Kidney epithelial cell (primary cell): Measurements from ENCODE around the gene RYR3. TPM values are rescaled to one million over a fixed set of nuclear protein-coding genes. Genes with fewer than 3 reads are reported as not detected.

ENCODE experiments used
- DNase-seq: peaks from one replicate; pipeline ENCODE4 v3.0.0-alpha.2; 2010; ENCODE audit warnings: low read depth
- H3K27me3 ChIP-seq: 2 replicates; pipeline ENCODE4 v1.6.0; 2011; ENCODE audit warnings: low read length; ENCODE audit not compliant: control insufficient read depth, insufficient read depth
- H3K36me3 ChIP-seq: 2 replicates; pipeline ENCODE4 v1.5.1; 2011; ENCODE audit warnings: low read length; ENCODE audit not compliant: control insufficient read depth, insufficient read depth
- H3K4me3 ChIP-seq: 2 replicates; pipeline ENCODE4 v1.5.1; 2011; ENCODE audit warnings: low read depth, mild to moderate bottlenecking, control low read depth, low read length
- total RNA-seq: library from RNA; depleted of rRNA; stranded (reverse); fragments of >200 nt; gene quantifications from 2 replicates; pipeline ENCODE4 v1.2.3, GENCODE V29; 2015
- TF ChIP-seq, protein P1 (sequence below): IDR thresholded peaks from 2 replicates; pipeline ENCODE4 v1.5.1; 2011; ENCODE audit warnings: mild to moderate bottlenecking, moderate library complexity, low read length, control low read depth, inconsistent platforms; ENCODE audit not compliant: insufficient read depth, poor library complexity, severe bottlenecking

Gene RYR3
- total RNA-seq, 1 donor from 2014 or later, result 0.50 TPM

DNA sequence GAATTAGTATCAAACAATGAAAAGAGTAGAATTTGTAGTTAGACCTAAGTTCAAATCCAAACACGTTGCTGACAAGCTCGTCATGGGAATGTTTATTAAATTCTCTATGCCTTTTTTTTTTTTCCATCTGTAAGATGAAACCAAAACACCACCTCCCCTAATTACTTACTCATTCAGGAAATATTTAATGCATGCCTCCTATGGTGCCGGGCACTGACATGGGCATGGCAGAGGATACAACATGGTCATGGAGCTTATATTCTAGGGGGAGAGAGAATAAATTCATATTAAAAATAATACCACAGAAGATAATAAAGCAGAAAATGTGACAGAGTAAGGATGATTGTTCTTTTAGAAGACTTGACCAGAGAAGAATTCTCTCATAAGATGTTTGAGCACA lies 215.8 kb downstream of the RYR3 start:
- H3K4me3 ChIP-seq, result no peak overlapping the region
- TF ChIP-seq, protein P1, sequence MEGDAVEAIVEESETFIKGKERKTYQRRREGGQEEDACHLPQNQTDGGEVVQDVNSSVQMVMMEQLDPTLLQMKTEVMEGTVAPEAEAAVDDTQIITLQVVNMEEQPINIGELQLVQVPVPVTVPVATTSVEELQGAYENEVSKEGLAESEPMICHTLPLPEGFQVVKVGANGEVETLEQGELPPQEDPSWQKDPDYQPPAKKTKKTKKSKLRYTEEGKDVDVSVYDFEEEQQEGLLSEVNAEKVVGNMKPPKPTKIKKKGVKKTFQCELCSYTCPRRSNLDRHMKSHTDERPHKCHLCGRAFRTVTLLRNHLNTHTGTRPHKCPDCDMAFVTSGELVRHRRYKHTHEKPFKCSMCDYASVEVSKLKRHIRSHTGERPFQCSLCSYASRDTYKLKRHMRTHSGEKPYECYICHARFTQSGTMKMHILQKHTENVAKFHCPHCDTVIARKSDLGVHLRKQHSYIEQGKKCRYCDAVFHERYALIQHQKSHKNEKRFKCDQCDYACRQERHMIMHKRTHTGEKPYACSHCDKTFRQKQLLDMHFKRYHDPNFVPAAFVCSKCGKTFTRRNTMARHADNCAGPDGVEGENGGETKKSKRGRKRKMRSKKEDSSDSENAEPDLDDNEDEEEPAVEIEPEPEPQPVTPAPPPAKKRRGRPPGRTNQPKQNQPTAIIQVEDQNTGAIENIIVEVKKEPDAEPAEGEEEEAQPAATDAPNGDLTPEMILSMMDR, result no peak
- no peaks in the 10 kb centered on the region for H3K36me3 ChIP-seq
- DNase-seq, result no peak
- H3K27me3 ChIP-seq, result peaks cover 3% of the 10 kb centered on the region

DNA sequence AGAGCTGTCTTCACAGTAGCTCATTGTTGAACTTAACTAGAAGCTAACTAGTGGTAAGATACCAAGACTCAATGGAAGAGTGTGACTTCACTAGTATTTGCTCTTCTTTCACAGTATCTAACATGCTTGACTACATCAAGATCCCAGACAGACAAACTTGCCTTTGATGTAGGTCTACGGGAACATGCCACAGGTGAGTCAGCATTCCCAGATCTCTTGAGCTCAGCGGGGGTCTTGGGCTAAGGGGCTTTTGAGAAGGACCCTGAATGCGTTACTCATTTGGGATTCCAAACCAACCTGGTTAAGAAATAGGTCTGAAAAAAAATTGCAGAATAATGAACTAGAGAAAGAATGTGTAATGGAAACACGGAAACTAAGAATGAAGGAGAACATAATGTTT lies 222.4 kb downstream of the RYR3 start:
- no peak for DNase-seq
- Histone ChIP-seq H3K27me3 (peaks cover 3% of the 10 kb centered on the region), H3K36me3 (no peaks in the 10 kb centered on the region), H3K4me3 (no peak overlapping the region)
- TF ChIP-seq, protein P1, result no peak

DNA sequence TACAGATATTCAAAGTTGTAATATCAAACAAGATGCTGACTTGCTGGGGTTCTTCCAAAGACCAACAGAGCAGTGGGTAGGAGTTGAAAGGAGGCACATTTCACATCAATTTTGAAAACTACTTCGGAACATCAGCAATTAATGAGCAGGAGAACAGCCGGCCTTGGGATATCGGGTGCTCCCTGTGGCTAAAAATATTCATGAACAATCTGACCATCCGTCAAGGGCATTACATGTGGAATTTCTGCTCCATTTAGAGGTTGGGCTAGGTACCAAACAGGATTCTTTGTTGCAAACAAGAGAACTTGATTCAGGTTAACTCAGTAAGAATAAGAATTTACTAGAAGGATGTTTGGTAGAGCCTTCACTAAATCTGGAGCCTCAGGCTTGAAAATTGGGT lies 223.9 kb downstream of the RYR3 start:
- H3K4me3 ChIP-seq, result no peak overlapping the region
- TF ChIP-seq, protein P1, result no peak
- H3K27me3 ChIP-seq, result peaks cover 3% of the 10 kb centered on the region
- DNase-seq, result no peak
- no peaks in the 10 kb centered on the region for H3K36me3 ChIP-seq

DNA sequence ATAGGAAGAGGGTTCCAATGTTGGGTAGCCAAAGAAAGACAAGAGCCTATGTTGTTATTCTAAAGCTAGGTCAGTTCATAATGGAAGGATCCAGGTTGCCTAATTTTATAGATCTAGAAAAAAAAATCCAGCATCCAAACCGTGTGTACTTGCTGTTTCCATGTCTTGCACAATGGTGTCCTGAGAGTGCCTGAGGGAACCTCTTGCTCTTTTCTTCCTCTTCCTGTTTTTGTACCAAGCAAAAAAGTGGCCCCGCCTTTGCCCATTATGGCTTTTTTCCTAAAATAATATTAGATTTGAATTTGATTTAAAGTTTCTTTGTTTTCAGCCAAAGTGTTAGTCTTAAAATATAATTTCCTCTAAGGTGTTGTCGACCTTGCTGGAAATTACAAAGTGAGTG lies 224.4 kb downstream of the RYR3 start:
- H3K27me3 ChIP-seq, result no peaks in the 10 kb centered on the region
- TF ChIP-seq, protein P1, result no peak
- no peak for DNase-seq

DNA sequence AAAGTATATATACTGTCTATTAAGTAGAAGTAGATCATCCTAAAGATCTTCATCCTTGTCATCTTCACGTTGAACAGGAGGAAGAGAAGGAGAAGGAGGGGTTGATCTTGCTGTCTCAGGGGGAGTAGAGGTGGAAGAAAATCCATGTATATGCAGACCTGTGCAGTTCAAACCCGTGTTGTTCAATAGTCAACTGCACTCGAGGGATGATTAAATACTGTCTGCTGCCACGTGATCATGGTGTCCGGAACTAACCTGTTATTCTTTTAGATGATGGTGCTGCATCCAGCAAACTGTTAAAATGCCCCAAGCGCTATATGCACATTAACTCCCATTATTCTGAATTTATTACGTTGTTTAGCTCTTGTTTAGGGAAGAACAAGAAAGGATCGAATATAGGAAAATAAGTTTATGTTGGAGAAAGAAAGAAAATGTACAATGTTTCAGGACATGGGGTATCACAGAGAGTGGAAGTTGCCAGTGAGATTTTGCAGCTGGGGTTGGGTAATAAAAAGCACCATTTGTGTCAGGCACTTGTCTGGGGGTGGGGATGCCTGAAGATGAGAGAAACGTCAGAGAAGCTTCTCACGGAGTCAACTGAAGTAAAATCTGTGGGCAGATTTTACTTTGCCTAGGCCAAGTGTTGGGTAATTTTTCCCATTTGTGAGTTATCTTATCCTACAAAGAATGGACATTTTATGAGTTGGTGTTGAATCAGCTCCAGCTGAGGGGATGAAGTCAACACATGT lies 229.2 kb downstream of the RYR3 start:
- Histone ChIP-seq H3K36me3 (no peaks in the 10 kb centered on the region), H3K27me3 (no peaks in the 10 kb centered on the region), H3K4me3 (no peak overlapping the region)
- no peak for DNase-seq
- TF ChIP-seq, protein P1, result no peak

More for the DNA sequence above, 224.4 kb downstream of the RYR3 start:
- no peak overlapping the region for H3K4me3 ChIP-seq
- H3K36me3 ChIP-seq, result no peaks in the 10 kb centered on the region

DNA sequence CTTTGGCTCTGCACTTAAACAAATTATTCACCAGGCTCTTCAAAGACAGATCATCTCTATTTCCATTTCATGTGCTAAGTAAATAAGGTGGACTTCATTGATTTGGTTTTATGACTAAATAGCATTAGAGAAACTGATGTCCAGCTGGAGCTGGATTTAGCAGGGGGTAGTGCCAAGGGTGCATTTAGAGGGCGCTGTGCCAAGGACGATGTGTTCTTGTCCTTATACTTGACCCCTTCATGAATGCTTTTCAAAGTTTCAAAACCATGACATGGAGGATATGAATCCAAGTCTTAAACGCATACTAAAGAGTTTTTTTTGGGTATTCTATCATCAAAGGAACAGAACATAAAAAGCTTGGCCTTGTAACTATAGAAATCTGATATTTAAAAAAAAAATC lies 233.2 kb downstream of the RYR3 start:
- Histone ChIP-seq H3K27me3 (no peaks in the 10 kb centered on the region), H3K36me3 (no peaks in the 10 kb centered on the region), H3K4me3 (no peak overlapping the region)
- DNase-seq, result no peak
- TF ChIP-seq, protein P1, result no peak
